ENCODE measurements around the gene KIF22.
"Not testable (repeated sequence)": the region's sequence is repeated elsewhere in the genome, so short reads cannot be mapped to it uniquely, and the experiment has no call there.

KIF22 gene

DNA sequence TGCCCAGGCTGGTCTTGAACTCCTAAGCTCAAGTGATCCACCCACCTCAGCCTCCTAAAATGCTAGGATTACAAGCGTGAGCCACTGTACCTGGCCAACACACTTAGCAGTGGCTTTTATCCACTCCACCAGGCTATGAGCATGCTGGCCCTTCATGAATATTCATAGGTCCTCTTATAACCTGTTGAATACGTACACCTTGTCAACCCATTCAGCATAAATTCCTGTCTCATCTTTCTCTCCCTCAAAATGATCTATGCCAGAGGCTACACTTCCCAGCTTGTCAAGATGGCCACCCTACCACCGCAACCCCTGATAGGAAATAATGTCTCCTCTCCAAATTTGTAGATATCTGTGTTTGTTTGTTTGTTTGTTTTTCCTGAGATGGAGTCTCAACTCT is 23.5 kb upstream of the KIF22 start:
- no peak for DNase-seq

GRCh38 chr16:29769507-29769906 is 21.0 kb upstream of the KIF22 start:
- no peak for DNase-seq

GRCh38 chr16:29770250-29770929 is 20.2 kb upstream of the KIF22 start:
- DNase-seq = no peak

DNA sequence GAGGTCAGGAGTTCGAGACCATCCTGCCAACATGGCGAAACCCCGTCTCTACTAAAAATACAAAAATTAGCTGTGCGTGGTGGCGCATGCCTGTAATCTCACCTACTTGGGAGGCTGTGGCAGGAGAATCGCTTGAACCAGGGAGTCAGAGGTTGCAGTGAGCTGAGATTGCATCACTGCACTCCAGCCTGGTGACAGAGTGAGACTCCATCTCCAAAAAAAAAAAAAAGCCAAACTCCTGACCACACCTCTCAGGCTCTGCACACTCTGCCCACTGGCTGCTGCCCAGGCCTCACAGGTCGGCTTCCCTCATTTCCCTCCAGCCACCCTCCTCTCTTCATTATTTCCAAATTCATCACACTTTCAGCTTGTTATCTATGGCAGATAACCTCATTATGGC is 18.2 kb upstream of the KIF22 start:
- DNase-seq = not testable (repeated sequence)

- no peak for DNase-seq
Observed at GRCh38 chr16:29774730-29775129, 15.8 kb upstream of the KIF22 start.

DNA sequence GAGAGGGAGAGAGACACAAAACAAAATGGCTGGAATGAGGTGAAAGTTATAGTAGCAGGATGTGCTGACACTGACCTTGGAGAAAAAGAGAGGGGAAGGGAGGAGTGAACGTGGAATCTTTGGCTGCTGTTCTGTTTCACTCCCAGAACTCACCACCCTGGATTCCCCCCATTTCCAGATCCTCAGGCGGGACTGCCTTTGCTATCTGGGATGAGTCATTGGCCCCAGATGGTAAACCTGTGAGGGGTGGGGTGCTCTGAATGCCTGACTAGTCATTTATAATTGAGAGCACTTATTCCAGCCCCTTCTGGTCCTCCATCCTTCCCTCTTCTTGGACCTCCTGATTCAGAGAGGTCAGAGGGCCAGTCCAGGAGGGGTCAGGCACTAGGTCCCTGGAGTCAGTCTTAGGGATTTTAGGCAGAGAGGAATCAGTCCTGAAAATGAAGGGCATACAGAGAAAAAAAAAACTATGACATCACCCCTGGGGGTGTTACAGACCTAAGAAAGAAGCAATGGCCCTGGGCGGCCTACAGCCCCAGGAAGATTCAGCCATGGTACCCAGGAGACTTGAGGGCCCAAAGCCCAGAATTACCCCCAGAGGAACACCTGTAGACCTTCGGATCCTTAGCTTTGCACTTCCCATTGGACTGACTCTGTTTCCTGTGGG is 14.7 kb upstream of the KIF22 start:
- no peak for DNase-seq

DNA sequence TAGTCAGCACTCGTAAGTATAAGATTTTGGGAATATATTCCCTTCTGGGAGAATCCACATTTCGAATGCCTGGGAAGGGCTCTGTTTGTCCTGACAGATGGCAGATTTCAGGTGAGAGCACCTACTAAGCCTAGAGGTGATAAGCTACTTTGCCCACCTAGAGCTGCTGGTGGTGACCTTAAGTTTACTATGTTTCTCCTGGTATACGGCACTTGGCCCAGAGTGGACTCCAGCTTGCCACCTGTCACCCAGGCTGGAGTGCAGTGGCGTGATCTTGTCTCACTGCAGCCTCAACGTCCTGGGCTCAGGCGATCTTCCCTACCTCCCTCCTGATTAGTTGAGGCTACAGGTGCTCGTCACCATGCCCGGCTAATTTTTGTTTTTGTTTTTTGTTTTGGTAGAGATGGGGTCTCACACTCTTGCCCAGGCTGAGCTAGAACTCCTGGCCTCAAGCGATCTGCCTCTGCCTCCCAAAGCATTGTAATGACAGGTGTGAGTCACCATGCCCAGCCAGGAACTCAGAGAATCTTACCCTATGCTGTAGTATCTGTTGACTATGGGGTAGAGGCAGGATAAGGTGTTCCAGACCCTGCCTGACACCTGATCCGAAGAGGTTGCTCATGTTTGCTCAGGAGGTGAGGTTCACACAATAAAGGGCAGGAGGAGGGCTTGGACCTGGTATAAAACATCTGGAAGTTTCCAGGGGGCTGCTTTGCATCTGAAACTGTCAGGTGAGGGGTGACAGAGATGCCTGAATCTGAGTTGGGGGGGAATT is 12.8 kb upstream of the KIF22 start, which contains the start of gene ZG16:
Gene ZG16, plus strand, starts transcription at position 681 of the 775 bp plus-strand sequence. CDS start 1,011 bp downstream, outside the sequence.
- no peak for DNase-seq

GRCh38 chr16:29779474-29779873 is 11.1 kb upstream of the KIF22 start:
- DNase-seq = no peak

DNA sequence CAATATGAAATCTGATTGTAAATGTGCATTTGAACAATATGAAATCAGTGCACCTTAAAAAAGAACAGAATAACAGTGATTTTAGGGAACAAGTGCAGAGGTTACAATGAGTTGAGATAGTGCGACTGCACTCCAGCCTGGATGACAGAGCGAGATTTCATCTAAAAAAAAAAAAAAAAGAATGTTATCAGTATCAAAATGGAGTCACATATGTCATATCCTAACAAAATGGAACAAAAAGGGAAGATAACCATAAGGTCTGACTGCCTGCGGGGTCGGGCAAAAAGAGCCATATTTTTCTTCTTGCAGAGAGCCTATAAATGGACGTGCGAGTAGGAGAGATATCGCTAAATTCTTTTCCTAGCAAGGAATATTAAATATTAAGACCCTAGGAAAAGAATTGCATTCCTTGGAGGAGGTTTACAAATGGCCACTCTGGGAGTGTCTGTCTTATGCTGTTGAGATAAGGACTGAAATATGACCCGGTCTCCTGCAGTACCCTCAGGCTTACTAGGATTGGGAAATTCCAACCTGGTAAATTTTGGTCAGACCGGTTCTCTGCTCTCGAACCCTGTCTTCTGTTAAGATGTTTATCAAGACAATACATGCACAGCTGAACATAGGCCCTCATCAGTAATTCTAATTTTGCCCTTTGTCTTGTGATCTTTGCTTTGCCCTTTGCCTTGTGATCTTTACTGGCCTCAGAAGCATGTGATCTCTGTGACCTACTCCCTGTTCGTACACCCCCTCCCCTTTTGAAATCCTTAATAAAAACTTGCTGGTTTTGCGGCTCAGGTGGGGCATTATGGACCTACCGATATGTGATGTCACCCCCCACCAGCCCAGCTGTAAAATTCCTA is 7.2 kb upstream of the KIF22 start:
- DNase-seq = not testable (repeated sequence)

GRCh38 chr16:29784157-29784556 is 6.4 kb upstream of the KIF22 start:
- DNase-seq = peak; percentile 50

- DNase-seq = peak; percentile 76
Observed at GRCh38 chr16:29784901-29785500, 5.5 kb upstream of the KIF22 start.

- not testable (repeated sequence) for DNase-seq
Observed at GRCh38 chr16:29787155-29787554, 3.4 kb upstream of the KIF22 start.

DNA sequence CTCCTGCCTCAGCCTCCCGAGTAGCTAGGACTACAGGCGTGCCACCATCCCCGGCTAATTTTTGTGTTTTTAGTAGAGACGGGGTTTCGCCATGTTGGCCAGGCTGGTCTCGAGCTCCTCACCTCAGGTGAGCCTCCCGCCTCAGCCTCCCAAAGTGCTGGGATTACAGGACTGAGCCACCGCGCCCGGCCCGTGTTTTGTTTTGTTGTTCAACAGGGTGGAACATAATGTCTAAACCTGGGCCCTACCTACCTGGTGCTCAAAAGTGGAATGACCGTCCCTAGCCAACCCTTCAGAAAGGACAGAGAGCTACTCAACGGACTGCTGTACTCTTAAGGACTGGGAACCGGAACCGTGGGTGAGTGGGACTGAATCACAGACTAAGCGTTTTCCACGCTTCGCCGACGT is 772 bp upstream of the KIF22 start:
- no peak for DNase-seq

GRCh38 chr16:29790949-29791844 is 646 bp downstream of the KIF22 start:
- DNase-seq = no peak

DNA sequence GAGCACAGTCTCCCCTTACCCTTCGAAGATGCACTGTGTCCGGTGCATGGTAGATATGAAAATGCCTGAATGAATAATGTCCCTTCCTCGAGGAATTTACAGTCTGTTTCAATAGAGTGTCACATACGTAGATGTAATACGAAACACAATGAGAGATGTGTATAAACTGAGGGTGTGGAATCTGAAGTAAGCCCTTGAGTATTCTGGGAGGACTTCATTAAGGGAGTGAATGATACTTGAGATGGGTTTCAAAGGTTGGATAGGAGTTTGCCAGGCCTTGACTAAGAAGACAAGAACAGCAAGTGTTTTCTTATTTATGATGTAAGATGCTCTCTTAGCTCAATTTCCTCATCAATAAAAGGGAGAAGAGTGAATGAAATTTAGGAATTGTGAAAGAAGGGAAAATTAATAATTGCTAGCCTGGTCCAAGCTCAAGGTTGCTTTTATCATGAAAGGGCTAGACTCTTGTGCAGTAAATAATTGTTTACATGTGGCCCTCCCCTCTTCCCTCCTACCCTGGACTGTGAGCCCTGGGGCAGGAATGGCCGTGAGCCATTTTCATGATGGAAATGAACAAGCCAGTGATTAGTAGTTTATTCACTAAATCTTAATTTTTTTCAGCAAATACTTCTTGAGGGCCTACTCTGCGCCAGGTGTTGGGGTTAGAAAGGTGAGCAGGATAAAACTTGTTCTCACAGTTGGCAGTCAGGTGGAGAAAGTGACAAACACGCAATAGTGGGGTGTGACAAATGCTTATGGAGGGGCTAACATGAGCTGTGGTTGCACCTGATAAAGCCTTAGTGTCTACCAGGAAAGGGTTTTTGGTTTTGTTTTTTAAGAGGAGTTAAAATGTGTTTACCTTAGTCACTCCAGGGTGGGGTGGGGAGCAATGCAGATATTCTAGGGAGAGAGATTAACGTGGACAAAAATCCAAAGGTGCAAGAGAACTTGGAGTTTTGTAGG is 1.6 kb downstream of the KIF22 start:
- DNase-seq = no peak

DNA sequence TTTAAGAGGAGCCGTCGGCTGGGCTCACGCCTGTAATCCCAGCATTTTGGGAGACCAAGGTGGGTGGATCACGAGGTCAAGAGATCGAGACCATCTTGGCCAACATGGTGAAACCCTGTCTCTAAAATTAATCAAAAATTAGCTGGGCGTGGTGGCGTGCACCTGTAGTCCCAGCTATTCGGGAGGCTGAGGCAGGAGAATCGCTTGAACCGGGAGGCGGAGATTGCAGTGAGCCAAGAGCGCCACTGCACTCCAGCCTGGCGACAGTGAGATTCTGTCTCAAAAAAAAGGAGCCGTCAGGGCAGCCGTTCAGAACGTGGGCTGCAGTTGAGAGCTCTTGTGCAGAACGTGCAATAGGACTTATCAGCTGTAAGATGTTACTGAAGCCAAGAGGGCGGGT is 2.6 kb downstream of the KIF22 start:
- not testable (repeated sequence) for DNase-seq

DNA sequence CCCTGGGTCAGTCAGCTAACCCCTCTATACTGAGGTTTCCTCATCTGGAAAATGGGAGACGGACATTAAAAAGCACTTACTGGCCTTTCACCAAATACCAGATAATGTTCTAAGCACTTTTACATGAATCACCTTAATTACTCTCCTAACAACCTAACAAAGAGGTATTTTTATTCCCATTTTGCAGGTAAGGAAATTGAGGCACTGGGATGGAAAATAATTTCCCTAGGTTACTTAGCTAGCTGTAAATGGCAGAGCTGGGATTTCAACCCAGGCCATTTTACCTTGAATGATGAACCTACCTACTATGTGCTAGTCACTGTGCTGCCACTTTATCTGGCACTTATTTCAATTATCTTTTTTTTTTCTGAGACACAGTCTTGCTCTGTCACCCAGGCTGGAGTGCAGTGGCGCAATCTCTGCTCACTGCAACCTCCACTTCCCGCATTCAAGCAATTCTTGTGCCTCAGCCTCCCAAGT is 3.7 kb downstream of the KIF22 start:
- no peak for DNase-seq

DNA sequence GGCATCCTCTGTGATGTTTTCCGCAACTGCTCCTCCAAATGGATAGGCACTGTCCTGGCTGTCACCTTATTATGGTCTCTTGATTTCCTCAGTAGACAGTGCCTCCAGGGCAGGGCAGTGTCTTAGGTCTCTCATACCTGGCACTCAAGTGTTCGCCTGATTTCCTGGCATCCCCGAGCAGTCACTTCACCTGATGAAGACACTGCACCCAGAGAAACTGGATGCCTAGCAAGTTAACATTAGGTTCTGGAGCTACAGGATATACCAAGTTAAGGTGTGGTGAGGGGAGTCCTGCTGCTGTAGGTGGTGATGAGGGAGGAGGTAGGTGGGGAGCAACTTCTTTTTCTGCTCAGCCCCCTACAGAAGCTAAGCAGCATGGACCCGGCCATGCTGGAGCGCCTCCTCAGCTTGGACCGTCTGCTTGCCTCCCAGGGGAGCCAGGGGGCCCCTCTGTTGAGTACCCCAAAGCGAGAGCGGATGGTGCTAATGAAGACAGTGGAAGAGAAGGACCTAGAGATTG is 11.9 kb downstream of the KIF22 start:
- DNase-seq = no peak

DNA sequence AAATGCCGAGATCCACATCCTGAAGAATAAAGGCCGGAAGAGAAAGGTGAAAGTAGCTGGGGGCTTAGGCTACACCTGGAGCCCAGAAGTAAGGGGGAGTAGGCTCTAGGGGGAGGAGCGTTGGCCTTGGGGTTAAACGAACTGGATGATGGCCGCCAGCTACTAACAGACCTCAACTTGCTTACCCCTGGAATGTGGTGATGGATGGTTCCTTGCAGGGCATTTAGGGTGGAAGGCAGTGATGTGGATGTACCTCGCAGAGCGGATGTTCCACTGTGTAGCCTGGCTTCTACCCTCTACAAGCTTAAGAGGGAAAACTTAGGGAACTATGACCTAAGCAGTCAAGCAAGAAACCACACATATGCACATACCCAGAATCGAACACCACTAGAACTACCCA is 13.5 kb downstream of the KIF22 start:
- no peak for DNase-seq
